Activated T-helper 2 cell treated with anti-CD3 and anti-CD28 coated beads, Interferon-gamma antibody, Interleukin-2, Interleukin-4, amounts not matched to agents 10 μg/mL and 5 μg/mL and 100 μg/mL, durations not matched to agents 14 hours and 24 hours and 36 hours (primary cell): ENCODE data around the gene METTL23. TPM values are rescaled to one million over a fixed set of nuclear protein-coding genes. Genes with fewer than 3 reads are reported as not detected.
"Not testable (repeated sequence)": the region's sequence is repeated elsewhere in the genome, so short reads cannot be mapped to it uniquely, and the experiment has no call there.

ENCODE experiments used
- DNase-seq: peaks from one replicate; pipeline ENCODE4 v3.0.0; 2021; ENCODE audit warnings: low spot score
- H3K27ac Mint-ChIP-seq: one replicate; pipeline ENCODE4 v1.8.0; 2021; ENCODE audit warnings: mixed read lengths
- H3K27me3 Mint-ChIP-seq: one replicate; pipeline ENCODE4 v1.8.0; 2021; ENCODE audit warnings: low read depth, mixed read lengths
- H3K36me3 Mint-ChIP-seq: one replicate; pipeline ENCODE4 v1.8.0; 2021; ENCODE audit warnings: low read depth, mixed read lengths
- H3K4me1 Mint-ChIP-seq: one replicate; pipeline ENCODE4 v1.8.0; 2021; ENCODE audit warnings: low read depth, mixed read lengths
- H3K4me3 Mint-ChIP-seq: one replicate; pipeline ENCODE4 v1.8.0; 2021; ENCODE audit warnings: low read depth, mild to moderate bottlenecking, moderate library complexity, mixed read lengths
- H3K9me3 Mint-ChIP-seq: one replicate; pipeline ENCODE4 v1.8.0; 2021; ENCODE audit warnings: mixed read lengths
- intact Hi-C: fragments of 100-400 bp; cut with micrococcal nuclease; formaldehyde crosslinking; loops from one replicate; pipeline ENCODE4 v1.15.1; 2023
- total RNA-seq: library from RNA; stranded (reverse); gene quantifications from 2 replicates; pipeline ENCODE4 v1.2.3, GENCODE V29; 2022

Gene METTL23
- total RNA-seq, 1 donor from 2014 or later, result 32.1 TPM

DNA sequence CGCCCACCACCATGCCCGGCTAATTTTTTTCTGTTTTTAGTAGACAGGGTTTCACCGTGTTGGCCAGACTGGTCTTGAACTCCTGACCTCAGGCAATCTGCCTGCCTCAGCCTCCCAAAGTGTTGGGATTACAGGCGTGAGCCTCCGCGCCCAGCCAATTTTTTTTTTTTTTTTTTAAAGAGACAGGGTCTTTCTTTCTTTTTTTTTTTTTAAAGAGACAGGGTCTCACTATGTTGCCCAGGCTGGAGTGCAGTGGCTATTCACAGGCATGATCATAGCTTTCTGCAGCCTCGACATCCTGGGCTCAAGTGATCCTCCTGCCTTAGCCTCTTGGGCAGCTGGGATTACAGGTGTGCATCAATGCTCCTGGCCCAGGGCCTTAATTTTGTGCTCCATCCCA lies 14.3 kb upstream of the METTL23 start:
- peak overlapping the region; percentile 2 for H3K4me3 Mint-ChIP-seq
- intact Hi-C loops, result loop anchor here (10.0 kb wide), 1 partner anchor 158 kb away; no protein-coding TSS in a partner anchor
- not testable (repeated sequence) for H3K27ac Mint-ChIP-seq, H3K27me3 Mint-ChIP-seq, DNase-seq, H3K9me3 Mint-ChIP-seq
- H3K36me3 Mint-ChIP-seq, result peaks cover 42% of the 10 kb centered on the region
- peaks cover 37% of the 10 kb centered on the region for H3K4me1 Mint-ChIP-seq

DNA sequence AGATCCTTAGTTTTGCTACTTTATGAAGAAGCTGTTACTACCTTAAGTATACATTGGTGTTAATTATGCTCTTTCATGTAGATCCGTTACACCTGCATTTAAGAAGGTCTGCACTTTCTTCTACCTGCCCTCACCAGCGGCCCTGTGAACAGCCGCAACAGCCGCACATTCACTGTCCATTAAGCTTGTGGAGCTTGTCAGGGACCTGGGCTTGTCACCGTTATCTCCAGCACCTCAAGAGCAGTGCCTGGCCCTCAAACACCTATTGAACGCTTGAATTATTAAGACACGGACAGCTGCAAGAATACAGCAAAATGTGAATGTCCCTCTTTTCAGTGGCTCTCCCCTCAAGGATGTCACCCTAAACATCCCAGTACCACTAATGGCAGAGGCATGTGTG lies 12.9 kb upstream of the METTL23 start:
- Mint-ChIP-seq H3K9me3 (no peaks in the 10 kb centered on the region), H3K4me3 (no peak overlapping the region), H3K27me3 (peaks cover 2% of the 10 kb centered on the region), H3K36me3 (peaks cover 52% of the 10 kb centered on the region), H3K4me1 (peaks cover 32% of the 10 kb centered on the region), H3K27ac (no peak overlapping the region)
- intact Hi-C loops, result loop anchor here (10.0 kb wide), 1 partner anchor 159 kb away; no protein-coding TSS in a partner anchor
- no peak for DNase-seq

DNA sequence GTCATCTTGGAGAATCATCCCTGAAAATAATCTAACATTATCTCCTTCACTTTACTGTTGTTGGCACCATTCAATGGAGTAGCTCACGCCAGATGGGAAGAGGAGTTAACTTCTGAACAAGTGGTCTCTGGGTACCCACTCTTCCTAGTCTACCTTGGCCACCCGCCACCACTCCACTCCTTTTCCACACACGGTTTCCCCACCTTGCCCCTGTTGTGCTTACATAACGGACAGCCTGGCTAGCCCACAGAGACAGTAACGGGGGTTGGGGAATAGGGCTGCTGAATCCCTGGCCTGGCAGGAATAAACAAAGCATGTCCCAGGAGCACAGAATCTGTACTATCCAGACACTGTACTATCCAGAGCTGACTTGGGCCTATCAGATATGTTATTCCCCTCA lies 12.3 kb upstream of the METTL23 start:
- peaks cover 58% of the 10 kb centered on the region for H3K36me3 Mint-ChIP-seq
- peaks cover 32% of the 10 kb centered on the region for H3K4me1 Mint-ChIP-seq
- H3K27ac Mint-ChIP-seq, result no peak overlapping the region
- no peaks in the 10 kb centered on the region for H3K27me3 Mint-ChIP-seq
- H3K9me3 Mint-ChIP-seq, result no peaks in the 10 kb centered on the region
- H3K4me3 Mint-ChIP-seq, result no peak overlapping the region
- intact Hi-C loops, result loop anchor here (10.0 kb wide), 1 partner anchor 160 kb away; no protein-coding TSS in a partner anchor
- DNase-seq, result no peak

DNA sequence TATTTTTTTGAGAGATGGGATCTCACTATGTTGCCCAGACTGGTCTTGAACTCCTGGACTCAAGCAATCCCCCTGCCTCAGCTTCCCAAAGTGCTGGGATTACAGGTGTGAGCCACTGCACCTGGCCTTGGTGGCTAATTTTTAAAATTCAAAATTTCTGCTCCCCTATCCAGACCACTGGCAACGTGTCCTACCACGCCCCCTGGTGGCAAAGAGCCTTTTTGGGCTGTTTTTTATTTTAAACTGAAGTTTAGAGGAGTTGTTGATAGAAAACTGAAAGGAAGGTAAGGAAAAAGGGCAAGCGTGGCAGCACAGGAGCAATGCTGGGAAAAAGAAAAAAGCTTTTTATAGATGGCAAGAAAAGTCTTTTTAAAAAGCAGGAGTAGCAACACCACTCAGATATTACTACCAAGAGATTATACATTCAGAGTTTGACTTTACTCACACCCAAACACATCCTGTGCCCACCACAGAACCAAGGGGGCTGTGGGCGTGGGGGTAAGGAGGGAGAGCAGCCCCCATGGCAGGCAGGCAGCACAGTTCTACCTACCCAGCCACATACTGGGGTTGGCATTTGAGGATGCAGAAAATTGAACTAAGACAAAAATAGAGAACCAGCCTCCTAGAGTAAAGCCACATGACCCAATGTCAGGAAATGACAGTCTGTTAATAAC lies 11.7 kb upstream of the METTL23 start:
- H3K4me1 Mint-ChIP-seq, result peaks cover 32% of the 10 kb centered on the region
- H3K27ac Mint-ChIP-seq, result peak overlapping the region; percentile 15
- peak; percentile 53 for DNase-seq
- H3K27me3 Mint-ChIP-seq, result no peaks in the 10 kb centered on the region
- intact Hi-C loops, result loop anchor here (1.0 to 10.0 kb wide), 2 partner anchors 11 to 160 kb away; partner anchors contain the start of genes JMJD6 and METTL23
- H3K9me3 Mint-ChIP-seq, result no peaks in the 10 kb centered on the region
- no peak overlapping the region for H3K4me3 Mint-ChIP-seq
- H3K36me3 Mint-ChIP-seq, result peaks cover 64% of the 10 kb centered on the region

DNA sequence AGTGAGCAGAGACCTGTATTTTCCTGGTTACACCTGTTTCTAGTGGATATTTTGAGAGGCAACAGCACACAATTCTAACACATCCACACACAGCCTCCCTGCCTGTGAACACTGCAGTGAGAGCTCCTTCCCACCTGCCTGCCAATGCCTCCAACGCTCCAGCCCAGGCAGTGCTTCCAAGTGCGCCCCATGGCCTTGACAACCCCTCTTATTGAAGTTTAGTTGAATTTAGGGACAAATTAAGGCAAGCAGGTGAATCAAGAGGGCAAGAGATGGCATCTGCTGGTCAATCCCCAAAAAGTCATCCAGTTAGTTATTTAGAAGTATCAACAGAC lies 11.2 kb upstream of the METTL23 start:
- H3K4me3 Mint-ChIP-seq, result no peak overlapping the region
- DNase-seq, result no peak
- H3K27me3 Mint-ChIP-seq, result no peaks in the 10 kb centered on the region
- H3K27ac Mint-ChIP-seq, result peak overlapping the region; percentile 77
- intact Hi-C loops, result loop anchor here (1.0 to 10.0 kb wide), 2 partner anchors 11 to 161 kb away; partner anchors contain the start of genes JMJD6 and METTL23
- peaks cover 32% of the 10 kb centered on the region for H3K4me1 Mint-ChIP-seq
- no peaks in the 10 kb centered on the region for H3K9me3 Mint-ChIP-seq
- peaks cover 69% of the 10 kb centered on the region for H3K36me3 Mint-ChIP-seq

DNA sequence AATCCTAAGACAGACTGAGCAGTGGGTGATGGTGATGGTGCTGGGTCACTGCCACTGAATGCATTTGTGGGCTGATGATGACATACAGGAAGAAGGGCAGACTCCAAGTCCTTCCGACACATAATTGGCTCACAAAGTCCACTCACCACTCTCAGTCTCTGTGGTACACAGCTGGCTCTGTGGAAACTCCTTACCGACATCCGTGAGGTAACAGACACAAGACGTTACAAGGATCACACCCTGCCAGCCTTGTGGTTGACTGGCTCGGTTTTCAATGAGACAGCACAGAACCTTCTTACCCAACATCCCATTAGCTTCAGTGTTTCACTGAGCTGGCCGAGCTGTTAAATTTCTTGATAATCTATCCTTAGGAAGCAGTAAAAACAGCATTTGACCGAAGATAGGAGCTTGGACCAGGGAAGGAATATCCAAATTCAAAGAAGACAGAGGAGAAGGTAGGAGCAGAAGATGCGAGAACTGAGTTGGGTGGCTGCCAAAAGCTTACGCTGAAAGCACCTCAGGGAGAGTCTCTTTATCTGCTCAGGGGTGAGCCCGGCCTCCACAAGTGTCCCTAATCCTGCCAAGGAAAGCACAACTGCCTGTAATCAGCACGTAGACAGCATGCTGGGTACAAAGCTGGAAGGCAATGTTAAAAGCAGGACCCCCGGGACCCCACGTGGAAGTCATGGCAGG lies 10.3 kb upstream of the METTL23 start:
- Mint-ChIP-seq H3K27me3 (no peaks in the 10 kb centered on the region), H3K27ac (peak overlapping the region; percentile 77), H3K4me1 (peaks cover 29% of the 10 kb centered on the region), H3K9me3 (no peaks in the 10 kb centered on the region), H3K36me3 (peaks cover 78% of the 10 kb centered on the region), H3K4me3 (peak overlapping the region; percentile 22)
- intact Hi-C loops, result loop anchor here (10.0 kb wide), 1 partner anchor 161 kb away; no protein-coding TSS in a partner anchor
- DNase-seq, result peak; percentile 35

GRCh38 chr17:76716839-76717215 lies 9.8 kb upstream of the METTL23 start:
- Mint-ChIP-seq H3K27ac (no peak overlapping the region), H3K4me1 (peaks cover 28% of the 10 kb centered on the region), H3K27me3 (no peaks in the 10 kb centered on the region), H3K36me3 (peaks cover 83% of the 10 kb centered on the region), H3K9me3 (no peaks in the 10 kb centered on the region), H3K4me3 (no peak overlapping the region)
- intact Hi-C loops, result loop anchor here (10.0 kb wide), 1 partner anchor 162 kb away; no protein-coding TSS in a partner anchor
- no peak for DNase-seq

DNA sequence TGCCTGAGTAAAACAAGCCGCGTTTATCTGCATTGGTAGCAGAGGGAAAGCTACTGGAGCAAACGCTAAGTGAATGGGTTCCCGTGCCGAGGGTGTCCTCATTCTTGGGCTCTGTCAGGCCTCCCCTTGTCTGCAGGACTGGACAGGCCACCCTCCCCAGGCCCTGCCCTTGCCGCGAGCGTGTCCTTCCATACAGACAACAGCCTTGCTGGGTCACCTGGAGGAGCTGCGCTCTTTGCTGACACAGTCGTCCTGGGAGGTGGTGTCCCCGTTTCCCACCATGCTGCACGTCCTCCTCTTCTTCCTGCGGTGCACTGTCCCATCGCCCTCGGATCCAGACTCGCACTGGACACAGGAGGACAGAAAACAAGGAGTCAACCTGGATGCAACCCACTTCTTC lies 8.1 kb upstream of the METTL23 start:
- Mint-ChIP-seq H3K27ac (no peak overlapping the region), H3K4me3 (no peak overlapping the region), H3K9me3 (no peaks in the 10 kb centered on the region), H3K4me1 (peaks cover 30% of the 10 kb centered on the region), H3K36me3 (peaks cover 91% of the 10 kb centered on the region), H3K27me3 (no peaks in the 10 kb centered on the region)
- DNase-seq, result no peak
- intact Hi-C loops, result loop anchor here (10.0 kb wide), 1 partner anchor 164 kb away; no protein-coding TSS in a partner anchor

GRCh38 chr17:76720211-76720610 lies 6.4 kb upstream of the METTL23 start:
- H3K27me3 Mint-ChIP-seq, result no peaks in the 10 kb centered on the region
- no peaks in the 10 kb centered on the region for H3K9me3 Mint-ChIP-seq
- peaks cover 24% of the 10 kb centered on the region for H3K4me1 Mint-ChIP-seq
- no peak overlapping the region for H3K4me3 Mint-ChIP-seq
- no peak for DNase-seq
- peaks cover 92% of the 10 kb centered on the region for H3K36me3 Mint-ChIP-seq
- no peak overlapping the region for H3K27ac Mint-ChIP-seq
- intact Hi-C loops, result no loop called here

DNA sequence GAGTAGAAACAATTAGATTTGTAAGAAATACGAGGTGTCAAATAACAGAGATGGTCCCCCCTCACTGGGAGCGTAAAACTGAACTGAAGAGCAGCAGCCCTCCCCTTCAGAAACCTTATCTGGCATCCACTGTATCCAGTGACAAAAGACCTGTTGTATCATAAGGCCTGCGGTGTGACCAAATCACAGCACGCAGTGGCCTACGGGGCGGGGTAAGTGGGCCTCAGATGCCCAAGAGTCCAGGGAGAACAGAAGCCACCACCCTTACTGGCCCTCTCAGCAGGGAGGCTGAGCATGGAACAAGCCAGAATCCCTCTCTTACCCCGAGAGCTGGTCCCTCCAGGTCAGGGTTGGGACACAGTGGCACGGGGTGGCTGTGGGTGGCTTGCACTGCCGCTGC lies 5.7 kb upstream of the METTL23 start:
- intact Hi-C loops, result no loop called here
- Mint-ChIP-seq H3K4me3 (no peak overlapping the region), H3K4me1 (peaks cover 20% of the 10 kb centered on the region), H3K27me3 (no peaks in the 10 kb centered on the region), H3K27ac (no peak overlapping the region), H3K9me3 (no peaks in the 10 kb centered on the region), H3K36me3 (peaks cover 92% of the 10 kb centered on the region)
- DNase-seq, result no peak

DNA sequence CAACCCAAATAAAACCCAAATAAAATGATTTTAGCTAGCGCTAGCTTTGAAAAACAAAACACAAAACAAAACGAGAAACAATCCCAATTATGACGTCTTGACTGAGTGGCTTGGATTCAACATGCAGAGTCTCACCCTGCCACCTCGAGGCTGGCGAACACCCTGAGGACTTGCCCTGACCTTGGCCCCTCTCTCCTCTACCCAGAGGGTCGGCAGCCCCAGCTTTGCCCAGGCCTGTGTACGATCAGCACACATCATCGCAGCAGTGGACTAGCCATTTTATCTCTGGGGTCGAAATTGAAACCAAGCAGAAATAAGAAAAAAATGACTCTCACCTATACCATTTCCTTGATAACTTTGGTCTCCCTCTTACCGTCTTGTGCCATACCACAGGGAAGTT lies 5.2 kb upstream of the METTL23 start:
- Mint-ChIP-seq H3K9me3 (no peaks in the 10 kb centered on the region), H3K27ac (no peak overlapping the region), H3K36me3 (peaks cover 90% of the 10 kb centered on the region), H3K27me3 (no peaks in the 10 kb centered on the region), H3K4me3 (no peak overlapping the region), H3K4me1 (peaks cover 15% of the 10 kb centered on the region)
- no peak for DNase-seq
- intact Hi-C loops, result no loop called here

DNA sequence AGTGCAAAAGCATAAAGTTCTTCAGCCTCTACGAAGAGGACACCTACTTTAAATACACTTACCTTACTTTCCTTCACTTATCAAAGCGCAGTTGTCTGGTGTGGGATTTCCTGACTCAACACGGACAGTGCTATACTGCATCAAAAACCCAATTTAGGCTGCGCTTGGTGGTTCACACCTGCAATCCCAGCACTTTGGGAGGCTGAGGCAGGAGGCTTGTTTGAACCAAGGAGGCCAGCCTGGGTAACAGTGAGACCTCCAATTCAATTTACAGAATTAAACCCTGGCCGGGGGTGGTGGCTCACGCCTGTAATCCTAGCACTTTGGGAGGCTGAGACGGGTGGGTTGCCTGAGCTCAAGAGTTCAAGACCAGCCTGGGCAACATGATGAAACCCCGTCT lies 4.4 kb upstream of the METTL23 start:
- Mint-ChIP-seq H3K4me3 (no peak overlapping the region), H3K27me3 (no peaks in the 10 kb centered on the region), H3K4me1 (peaks cover 15% of the 10 kb centered on the region), H3K36me3 (peaks cover 83% of the 10 kb centered on the region), H3K9me3 (no peaks in the 10 kb centered on the region), H3K27ac (no peak overlapping the region)
- intact Hi-C loops, result no loop called here
- DNase-seq, result no peak

GRCh38 chr17:76722977-76723376 lies 3.7 kb upstream of the METTL23 start:
- H3K36me3 Mint-ChIP-seq, result peaks cover 87% of the 10 kb centered on the region
- H3K27me3 Mint-ChIP-seq, H3K9me3 Mint-ChIP-seq, intact Hi-C loops, DNase-seq: not testable (repeated sequence)
- peak overlapping the region; percentile 12 for H3K27ac Mint-ChIP-seq
- peak overlapping the region; percentile 30 for H3K4me3 Mint-ChIP-seq
- H3K4me1 Mint-ChIP-seq, result peaks cover 21% of the 10 kb centered on the region
